ENCODE results near the gene FCHO2. TPM values are rescaled to one million over a fixed set of nuclear protein-coding genes. Genes with fewer than 3 reads are reported as not detected.

FCHO2 gene
- total RNA-seq, 1 experiment from 2014 or later, result 36.5 TPM

DNA sequence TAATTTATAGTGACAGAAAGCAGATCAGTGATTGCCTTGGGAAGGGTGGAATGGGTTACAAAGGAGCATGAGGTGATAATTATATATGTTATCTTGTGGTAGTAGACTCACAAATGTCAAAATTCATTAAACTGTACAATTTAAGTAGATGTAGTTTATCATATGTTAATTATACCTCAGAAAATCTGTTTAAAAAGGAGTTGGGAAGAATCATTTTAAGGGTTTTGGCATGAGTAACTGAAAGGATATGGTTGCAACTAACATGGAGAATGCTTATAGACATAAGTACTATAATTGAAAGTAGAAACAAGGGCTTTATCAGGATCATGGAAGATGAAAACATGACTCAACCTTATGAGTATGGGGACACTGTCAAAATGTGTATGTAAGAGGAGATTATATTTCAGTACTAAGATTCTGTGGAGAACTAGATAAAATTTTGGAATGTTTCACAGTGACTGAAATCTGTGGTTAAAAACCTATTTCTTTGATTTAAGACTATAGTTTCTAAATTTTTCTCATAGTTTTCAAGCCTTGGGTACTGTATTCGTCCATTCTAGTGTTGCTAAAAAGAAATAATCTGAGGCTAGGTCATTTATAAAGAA lies 73.3 kb downstream of the FCHO2 start:
- Mint-ChIP-seq H3K4me1 (ENCODE audit: low read depth, unreplicated experiment) (peaks cover 40% of the 10 kb centered on the region), H3K27me3 (ENCODE audit: unreplicated experiment) (no peaks in the 10 kb centered on the region), H3K4me3 (ENCODE audit: low read depth, unreplicated experiment) (no peak overlapping the region), H3K27ac (ENCODE audit: unreplicated experiment) (peak overlapping the region; percentile 3), H3K9me3 (ENCODE audit: low read depth, unreplicated experiment) (no peaks in the 10 kb centered on the region), H3K36me3 (ENCODE audit: insufficient read depth, unreplicated experiment) (peaks cover 16% of the 10 kb centered on the region)
- intact Hi-C loops (cut with micrococcal nuclease; ENCODE audit: unreplicated experiment), result no loop called here
- TF ChIP-seq, protein P1, sequence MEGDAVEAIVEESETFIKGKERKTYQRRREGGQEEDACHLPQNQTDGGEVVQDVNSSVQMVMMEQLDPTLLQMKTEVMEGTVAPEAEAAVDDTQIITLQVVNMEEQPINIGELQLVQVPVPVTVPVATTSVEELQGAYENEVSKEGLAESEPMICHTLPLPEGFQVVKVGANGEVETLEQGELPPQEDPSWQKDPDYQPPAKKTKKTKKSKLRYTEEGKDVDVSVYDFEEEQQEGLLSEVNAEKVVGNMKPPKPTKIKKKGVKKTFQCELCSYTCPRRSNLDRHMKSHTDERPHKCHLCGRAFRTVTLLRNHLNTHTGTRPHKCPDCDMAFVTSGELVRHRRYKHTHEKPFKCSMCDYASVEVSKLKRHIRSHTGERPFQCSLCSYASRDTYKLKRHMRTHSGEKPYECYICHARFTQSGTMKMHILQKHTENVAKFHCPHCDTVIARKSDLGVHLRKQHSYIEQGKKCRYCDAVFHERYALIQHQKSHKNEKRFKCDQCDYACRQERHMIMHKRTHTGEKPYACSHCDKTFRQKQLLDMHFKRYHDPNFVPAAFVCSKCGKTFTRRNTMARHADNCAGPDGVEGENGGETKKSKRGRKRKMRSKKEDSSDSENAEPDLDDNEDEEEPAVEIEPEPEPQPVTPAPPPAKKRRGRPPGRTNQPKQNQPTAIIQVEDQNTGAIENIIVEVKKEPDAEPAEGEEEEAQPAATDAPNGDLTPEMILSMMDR (IDR thresholded peaks at IDR 0.05; ENCODE audit: unreplicated experiment), result no peak
- CTCF ChIA-PET, result no interaction called here
- no TSS peak for BruUV-seq (replicated peaks)
- no peak for DNase-seq

DNA sequence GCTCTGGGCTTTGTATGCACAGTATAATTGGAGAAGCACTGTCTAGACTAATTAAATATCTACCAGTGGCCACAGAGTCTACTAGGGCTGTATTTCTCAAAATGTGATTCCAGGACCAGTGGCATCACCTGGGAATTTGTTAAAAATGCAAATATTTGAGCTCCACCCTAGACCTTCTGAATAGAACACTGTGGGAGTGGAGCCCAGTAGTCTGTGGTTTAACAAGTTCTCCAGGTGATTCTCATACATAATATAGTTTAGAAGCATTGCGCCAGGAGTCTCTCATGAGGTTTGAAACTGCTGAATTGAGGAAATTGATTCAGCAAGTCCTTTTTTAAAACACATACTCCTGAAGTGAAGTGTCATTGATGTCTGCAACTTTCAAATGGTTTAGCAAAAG lies 74.7 kb downstream of the FCHO2 start:
- peak overlapping the region; percentile 47 for H3K27ac Mint-ChIP-seq (ENCODE audit: unreplicated experiment)
- CTCF ChIA-PET, result interaction anchor here (0.7 to 1.2 kb wide), 5 partner anchors 18 to 198 kb away, joined by 3 to 4 read pairs (median 4); no protein-coding TSS in a partner anchor
- no TSS peak for BruUV-seq (replicated peaks)

DNA sequence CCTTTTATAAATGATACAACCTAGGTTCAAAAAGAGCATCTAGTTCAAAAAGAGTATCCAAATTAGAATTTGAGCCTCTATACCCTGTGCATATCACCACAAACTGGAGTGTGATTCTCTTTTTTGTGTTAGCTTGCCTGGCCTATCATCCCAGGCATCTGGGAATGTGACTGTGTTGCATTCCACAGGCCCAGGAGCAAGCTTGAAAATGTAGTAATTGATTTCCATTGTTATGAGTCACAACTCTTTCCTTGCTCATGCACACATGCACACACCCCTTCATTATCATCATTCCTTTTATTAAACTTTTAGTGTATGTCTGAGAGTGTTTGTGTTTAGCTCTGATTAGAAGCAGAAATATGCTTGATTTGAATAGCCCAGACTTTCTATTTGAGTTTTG lies 75.2 kb downstream of the FCHO2 start:
- H3K36me3 Mint-ChIP-seq (ENCODE audit: insufficient read depth, unreplicated experiment), result peaks cover 16% of the 10 kb centered on the region
- TF ChIP-seq, protein P1 (IDR thresholded peaks at IDR 0.05; ENCODE audit: unreplicated experiment), result no peak
- peaks cover 40% of the 10 kb centered on the region for H3K4me1 Mint-ChIP-seq (ENCODE audit: low read depth, unreplicated experiment)
- intact Hi-C loops (cut with micrococcal nuclease; ENCODE audit: unreplicated experiment), result loop anchor here (1.0 kb wide), 1 partner anchor 76 kb away; no protein-coding TSS in a partner anchor
- no peaks in the 10 kb centered on the region for H3K27me3 Mint-ChIP-seq (ENCODE audit: unreplicated experiment)
- CTCF ChIA-PET, result interaction anchor here (0.7 to 1.2 kb wide), 6 partner anchors 12 to 198 kb away, joined by 3 to 4 read pairs (median 4); no protein-coding TSS in a partner anchor
- peak overlapping the region; percentile 29 for H3K4me3 Mint-ChIP-seq (ENCODE audit: low read depth, unreplicated experiment)
- DNase-seq, result peak; percentile 67
- BruUV-seq (replicated peaks), result no TSS peak
- H3K9me3 Mint-ChIP-seq (ENCODE audit: low read depth, unreplicated experiment), result no peaks in the 10 kb centered on the region
- peak overlapping the region; percentile 47 for H3K27ac Mint-ChIP-seq (ENCODE audit: unreplicated experiment)

More for the DNA sequence above, 74.7 kb downstream of the FCHO2 start:
- Mint-ChIP-seq H3K27me3 (ENCODE audit: unreplicated experiment) (no peaks in the 10 kb centered on the region), H3K4me3 (ENCODE audit: low read depth, unreplicated experiment) (peak overlapping the region; percentile 29), H3K4me1 (ENCODE audit: low read depth, unreplicated experiment) (peaks cover 40% of the 10 kb centered on the region), H3K36me3 (ENCODE audit: insufficient read depth, unreplicated experiment) (peaks cover 16% of the 10 kb centered on the region), H3K9me3 (ENCODE audit: low read depth, unreplicated experiment) (no peaks in the 10 kb centered on the region)
- peak; percentile 29 for DNase-seq
- TF ChIP-seq, protein P1 (IDR thresholded peaks at IDR 0.05; ENCODE audit: unreplicated experiment), result no peak
- intact Hi-C loops (cut with micrococcal nuclease; ENCODE audit: unreplicated experiment), result no loop called here

DNA sequence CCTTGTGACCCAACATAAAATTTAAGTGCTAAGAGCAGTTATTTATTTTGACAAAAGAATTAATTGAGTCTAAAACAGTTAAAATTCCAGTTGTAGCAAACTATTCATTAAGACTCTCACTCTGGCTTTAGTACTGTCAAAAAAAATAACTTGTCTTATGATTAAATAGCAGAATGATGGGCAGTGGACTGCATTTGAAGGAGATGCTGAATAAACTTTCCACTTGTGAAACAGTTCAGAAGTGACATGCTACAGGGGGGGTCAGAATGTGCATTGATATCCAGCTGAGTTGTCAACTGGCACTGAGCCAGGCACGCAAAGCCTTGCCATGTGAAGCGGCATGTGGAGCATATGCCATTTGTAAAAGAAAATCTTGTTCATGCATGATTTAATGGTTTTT lies 76.0 kb downstream of the FCHO2 start:
- H3K4me1 Mint-ChIP-seq (ENCODE audit: low read depth, unreplicated experiment), result peaks cover 40% of the 10 kb centered on the region
- H3K27ac Mint-ChIP-seq (ENCODE audit: unreplicated experiment), result peak overlapping the region; percentile 47
- no TSS peak for BruUV-seq (replicated peaks)
- CTCF ChIA-PET, result interaction anchor here (1.1 kb wide), 1 partner anchor 13 kb away, joined by 4 read pairs; no protein-coding TSS in a partner anchor
- no peaks in the 10 kb centered on the region for H3K9me3 Mint-ChIP-seq (ENCODE audit: low read depth, unreplicated experiment)
- peak; percentile 81 for DNase-seq
- H3K36me3 Mint-ChIP-seq (ENCODE audit: insufficient read depth, unreplicated experiment), result peaks cover 16% of the 10 kb centered on the region
- intact Hi-C loops (cut with micrococcal nuclease; ENCODE audit: unreplicated experiment), result loop anchor here (1.0 kb wide), 1 partner anchor 77 kb away; no protein-coding TSS in a partner anchor
- TF ChIP-seq, protein P1 (IDR thresholded peaks at IDR 0.05; ENCODE audit: unreplicated experiment), result no peak
- H3K27me3 Mint-ChIP-seq (ENCODE audit: unreplicated experiment), result no peaks in the 10 kb centered on the region
- H3K4me3 Mint-ChIP-seq (ENCODE audit: low read depth, unreplicated experiment), result peak overlapping the region; percentile 20

All from Calu3 (cell line).